PFSK-1 (cell line): ENCODE results near the gene PLXNA3.

Source experiments
- FOXP2 ChIP-seq: optimal IDR thresholded peaks from 2 replicates; pipeline ENCODE3; 2011; ENCODE audit warnings: borderline replicate concordance, control low read depth, inconsistent platforms; ENCODE audit not compliant: insufficient read depth; ENCODE audit errors: extremely low read length, extremely low read depth
- POLR2AphosphoS5 ChIP-seq: IDR thresholded peaks from 2 replicates; pipeline ENCODE4 v1.6.1; 2012; ENCODE audit warnings: low read depth, mild to moderate bottlenecking, control low read depth, low read length, moderate library complexity
- SIN3A ChIP-seq: IDR thresholded peaks from 2 replicates; pipeline ENCODE4 v1.6.1; 2012; ENCODE audit warnings: mild to moderate bottlenecking, low read length, moderate library complexity, borderline replicate concordance; ENCODE audit not compliant: insufficient read depth
- TAF1 ChIP-seq: IDR thresholded peaks from 2 replicates; pipeline ENCODE4 v1.6.1; 2012; ENCODE audit warnings: low read length, control low read depth, borderline replicate concordance; ENCODE audit not compliant: insufficient read depth
- TF ChIP-seq, protein P1 (sequence below), 2 experiments: IDR thresholded peaks; 2 replicates each; pipeline versions ENCODE4 v1.6.1 to v1.8.0; 2011 to 2012; ENCODE audit warnings: low read depth in 2 of 2, low read length in 2 of 2, control low read depth in 1 of 2, inconsistent platforms in 1 of 2, mild to moderate bottlenecking in 1 of 2, moderate library complexity in 1 of 2; ENCODE audit not compliant: insufficient read depth in 1 of 2

PLXNA3 gene

DNA sequence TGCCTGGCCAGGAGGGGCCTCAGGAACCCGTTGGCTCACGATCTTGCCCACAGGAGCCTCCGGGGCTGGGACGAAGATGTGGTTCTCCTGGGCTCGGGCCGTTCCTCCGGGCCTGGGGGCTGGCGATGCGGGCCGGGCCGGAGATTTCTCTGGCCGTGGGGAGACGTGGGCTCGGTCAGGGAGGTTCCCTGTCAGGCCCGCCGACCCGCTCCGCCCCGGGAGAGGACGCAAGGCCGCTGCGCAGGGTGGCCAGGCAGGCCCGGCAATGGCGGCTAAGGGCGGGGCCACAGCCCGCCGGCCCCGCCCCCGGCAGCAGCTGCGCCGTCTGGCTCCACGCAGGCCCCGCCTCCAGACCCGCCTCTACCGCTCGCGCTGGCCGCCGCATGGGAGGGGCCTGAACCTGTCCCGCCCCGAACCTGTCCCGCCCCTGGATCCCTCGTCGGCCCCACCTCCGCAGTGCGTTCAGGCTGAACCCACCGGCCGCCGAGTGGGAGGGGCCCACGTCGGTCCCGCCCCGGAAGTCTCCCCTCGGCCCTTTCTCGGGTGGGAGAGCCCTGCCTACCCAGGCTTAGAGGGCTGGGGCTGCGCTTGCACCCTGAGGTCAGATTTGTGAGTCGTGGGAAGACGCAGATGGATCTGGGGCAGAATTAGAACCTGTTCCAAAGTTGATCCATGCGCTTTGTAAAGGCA, 58.0 kb downstream of the PLXNA3 start, which contains the start of gene FAM3A:
Gene FAM3A, minus strand, starts transcription at position 267 of the 690 bp plus-strand sequence. CDS start 460 bp downstream, outside the sequence.
- TF ChIP-seq POLR2AphosphoS5 (peak; percentile 76; the same call in 1 of the 2 replicates), TAF1 (peak; percentile 18; the same call in 1 of the 2 replicates), FOXP2 (peak; percentile 14), SIN3A (no peak)
- TF ChIP-seq, protein P1, sequence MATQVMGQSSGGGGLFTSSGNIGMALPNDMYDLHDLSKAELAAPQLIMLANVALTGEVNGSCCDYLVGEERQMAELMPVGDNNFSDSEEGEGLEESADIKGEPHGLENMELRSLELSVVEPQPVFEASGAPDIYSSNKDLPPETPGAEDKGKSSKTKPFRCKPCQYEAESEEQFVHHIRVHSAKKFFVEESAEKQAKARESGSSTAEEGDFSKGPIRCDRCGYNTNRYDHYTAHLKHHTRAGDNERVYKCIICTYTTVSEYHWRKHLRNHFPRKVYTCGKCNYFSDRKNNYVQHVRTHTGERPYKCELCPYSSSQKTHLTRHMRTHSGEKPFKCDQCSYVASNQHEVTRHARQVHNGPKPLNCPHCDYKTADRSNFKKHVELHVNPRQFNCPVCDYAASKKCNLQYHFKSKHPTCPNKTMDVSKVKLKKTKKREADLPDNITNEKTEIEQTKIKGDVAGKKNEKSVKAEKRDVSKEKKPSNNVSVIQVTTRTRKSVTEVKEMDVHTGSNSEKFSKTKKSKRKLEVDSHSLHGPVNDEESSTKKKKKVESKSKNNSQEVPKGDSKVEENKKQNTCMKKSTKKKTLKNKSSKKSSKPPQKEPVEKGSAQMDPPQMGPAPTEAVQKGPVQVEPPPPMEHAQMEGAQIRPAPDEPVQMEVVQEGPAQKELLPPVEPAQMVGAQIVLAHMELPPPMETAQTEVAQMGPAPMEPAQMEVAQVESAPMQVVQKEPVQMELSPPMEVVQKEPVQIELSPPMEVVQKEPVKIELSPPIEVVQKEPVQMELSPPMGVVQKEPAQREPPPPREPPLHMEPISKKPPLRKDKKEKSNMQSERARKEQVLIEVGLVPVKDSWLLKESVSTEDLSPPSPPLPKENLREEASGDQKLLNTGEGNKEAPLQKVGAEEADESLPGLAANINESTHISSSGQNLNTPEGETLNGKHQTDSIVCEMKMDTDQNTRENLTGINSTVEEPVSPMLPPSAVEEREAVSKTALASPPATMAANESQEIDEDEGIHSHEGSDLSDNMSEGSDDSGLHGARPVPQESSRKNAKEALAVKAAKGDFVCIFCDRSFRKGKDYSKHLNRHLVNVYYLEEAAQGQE (IDR thresholded peaks at IDR 0.05; ENCODE audit: insufficient read depth in 1 of 2, low read depth in 2 of 2, low read length in 2 of 2) = no peak

DNA sequence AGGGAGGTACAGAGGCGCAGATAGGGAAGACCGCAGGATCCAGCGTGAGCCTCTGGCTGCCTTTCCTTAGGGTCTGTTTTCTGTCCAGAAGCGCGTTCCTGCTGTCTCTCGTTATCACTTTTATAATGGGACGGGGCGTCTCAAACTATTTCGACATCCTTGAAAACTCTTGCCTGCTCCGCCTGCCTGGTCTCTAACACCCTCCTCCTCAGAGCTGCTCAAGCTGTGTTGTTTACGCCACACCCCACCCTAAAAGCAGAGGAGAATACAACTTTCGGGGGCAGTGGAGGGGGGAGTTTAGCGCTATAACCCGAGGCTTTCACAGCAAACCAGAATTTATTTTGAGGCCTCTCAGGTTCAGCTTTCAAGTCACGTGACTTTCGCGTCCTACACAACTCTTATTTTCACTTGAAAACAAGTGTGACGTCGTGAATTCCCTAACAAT, 58.6 kb downstream of the PLXNA3 start:
- no peak for TF ChIP-seq POLR2AphosphoS5
- TF ChIP-seq TAF1 = no peak
- TF ChIP-seq SIN3A = no peak
- no peak for TF ChIP-seq FOXP2
- TF ChIP-seq, protein P1 (IDR thresholded peaks at IDR 0.05; ENCODE audit: insufficient read depth in 1 of 2, low read depth in 2 of 2, low read length in 2 of 2) = no peak

DNA sequence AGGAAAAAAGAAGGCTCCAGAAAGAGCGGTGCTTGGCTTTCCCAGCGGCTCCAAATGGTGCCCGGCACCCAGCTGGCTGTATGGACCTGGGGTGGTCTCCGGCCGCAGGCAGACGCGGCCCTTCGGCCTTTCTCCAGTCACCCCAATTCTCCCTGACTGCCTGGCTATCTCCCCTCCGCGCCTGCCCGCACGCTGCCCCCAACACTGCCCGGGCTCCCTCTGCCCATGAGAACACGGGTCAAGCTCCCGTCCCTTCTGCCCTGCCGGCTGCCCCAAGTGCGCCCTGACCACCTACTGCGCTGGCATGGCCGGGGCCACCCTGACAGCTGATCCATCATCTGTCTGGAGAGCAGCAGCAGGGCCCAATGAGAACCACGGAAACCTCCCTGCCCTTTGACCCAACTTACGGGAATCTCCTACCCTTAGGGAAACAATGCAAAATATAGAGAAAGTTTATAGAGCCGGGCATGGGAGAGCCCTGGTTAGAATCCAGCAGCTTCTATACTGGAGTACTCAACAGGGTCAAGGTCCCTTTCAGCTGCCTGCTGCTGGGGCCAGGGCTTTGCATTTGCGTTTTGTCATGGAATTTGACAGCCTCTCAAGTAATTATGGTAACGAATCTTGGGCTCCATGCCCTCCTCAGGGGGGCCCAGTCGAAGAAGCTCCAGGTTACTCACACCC, 59.2 kb downstream of the PLXNA3 start:
- TF ChIP-seq SIN3A (no peak), POLR2AphosphoS5 (no peak), FOXP2 (no peak), TAF1 (no peak)
- TF ChIP-seq, protein P1 (IDR thresholded peaks at IDR 0.05; ENCODE audit: insufficient read depth in 1 of 2, low read depth in 2 of 2, low read length in 2 of 2) = no peak

DNA sequence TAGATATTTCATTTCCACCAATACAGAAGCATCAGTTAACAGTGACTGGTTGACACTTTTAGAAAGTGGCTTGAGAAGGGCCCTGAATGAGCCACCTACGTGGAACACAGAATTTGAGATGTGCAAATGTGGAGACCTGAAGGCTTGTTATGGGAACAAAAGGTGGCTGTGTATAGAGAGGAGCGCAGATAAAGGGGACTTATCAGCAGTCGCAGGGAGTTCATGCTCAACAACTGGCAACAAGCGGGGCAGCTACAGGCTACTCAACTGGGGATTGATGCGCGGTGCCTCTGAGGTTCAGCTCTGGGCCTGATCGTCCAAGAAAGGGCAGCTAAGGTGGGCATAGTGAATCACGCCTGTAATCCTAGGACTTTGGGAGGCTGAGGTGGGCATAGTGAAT, 61.3 kb downstream of the PLXNA3 start:
- no peak for TF ChIP-seq SIN3A
- TF ChIP-seq, protein P1 (IDR thresholded peaks at IDR 0.05; ENCODE audit: insufficient read depth in 1 of 2, low read depth in 2 of 2, low read length in 2 of 2) = no peak
- TF ChIP-seq TAF1 = no peak
- no peak for TF ChIP-seq FOXP2
- TF ChIP-seq POLR2AphosphoS5 = no peak
